MM.1S (cell line): ENCODE data around the gene UBAC2.

ENCODE experiments used
- DNase-seq: peaks from one replicate; pipeline ENCODE4 v3.0.0-alpha.2; 2015
- H2AFZ ChIP-seq: fragments of 300-600 bp; sonication (generic); 2 replicates; pipeline ENCODE4 v1.6.0; 2016; ENCODE audit warnings: antibody characterized with exemption, low read length
- H3F3A ChIP-seq: fragments of 300-600 bp; sonication (generic); 2 replicates; pipeline ENCODE4 v1.6.1; 2016; ENCODE audit warnings: mild to moderate bottlenecking, antibody characterized with exemption, low read length, moderate library complexity, mixed read lengths; ENCODE audit not compliant: insufficient read depth
- H3K27ac ChIP-seq: fragments of 300-600 bp; sonication (generic); 2 replicates; pipeline ENCODE4 v1.5.1; 2016; ENCODE audit warnings: mild to moderate bottlenecking, low read length
- H3K27me3 ChIP-seq: fragments of 300-600 bp; sonication (generic); replicated peaks from 2 replicates; pipeline ENCODE4 v1.6.0; 2016; ENCODE audit warnings: low read length; ENCODE audit not compliant: insufficient read depth
- H3K36me3 ChIP-seq: fragments of 300-600 bp; sonication (generic); replicated peaks from 2 replicates; pipeline ENCODE4 v1.6.1; 2016; ENCODE audit warnings: mild to moderate bottlenecking, low read length, mixed read lengths; ENCODE audit not compliant: insufficient read depth
- H3K4me1 ChIP-seq: fragments of 300-600 bp; sonication (generic); 2 replicates; pipeline ENCODE4 v1.6.1; 2016; ENCODE audit warnings: low read length, mixed read lengths
- H3K4me2 ChIP-seq: fragments of 300-600 bp; sonication (generic); 2 replicates; pipeline ENCODE4 v1.6.0; 2016; ENCODE audit warnings: low read depth, low read length
- H3K4me3 ChIP-seq: fragments of 300-600 bp; sonication (generic); 2 replicates; pipeline ENCODE4 v1.5.1; 2016; ENCODE audit warnings: low read length, mixed read lengths
- H3K79me2 ChIP-seq: fragments of 300-600 bp; sonication (generic); 2 replicates; pipeline ENCODE4 v1.6.1; 2016; ENCODE audit warnings: mixed run types, low read length, mixed read lengths
- H3K9ac ChIP-seq: fragments of 300-600 bp; sonication (generic); 2 replicates; pipeline ENCODE4 v1.6.1; 2016; ENCODE audit warnings: low read length, mixed read lengths
- H3K9me2 ChIP-seq: fragments of 300-600 bp; sonication (generic); replicated peaks from 2 replicates; pipeline ENCODE4 v1.6.1; 2016; ENCODE audit warnings: mild to moderate bottlenecking, low read length, mixed read lengths; ENCODE audit not compliant: insufficient read depth
- H3K9me3 ChIP-seq: fragments of 300-600 bp; sonication (generic); replicated peaks from 2 replicates; pipeline ENCODE4 v1.6.1; 2016; ENCODE audit warnings: mild to moderate bottlenecking, low read length, mixed read lengths; ENCODE audit not compliant: insufficient read depth
- H4K20me1 ChIP-seq: fragments of 300-600 bp; sonication (generic); 2 replicates; pipeline ENCODE4 v1.6.1; 2016; ENCODE audit warnings: mild to moderate bottlenecking, low read length, moderate library complexity, mixed read lengths; ENCODE audit not compliant: insufficient read depth
- EZH2 ChIP-seq: fragments of 300-600 bp; sonication (generic); optimal IDR thresholded peaks from 2 replicates; pipeline ENCODE3; 2017; ENCODE audit warnings: low read depth, mild to moderate bottlenecking, antibody characterized with exemption, low read length, mixed read lengths
- EZH2phosphoT487 ChIP-seq: fragments of 300-600 bp; sonication (generic); IDR thresholded peaks from 2 replicates; pipeline ENCODE4 v1.6.1; 2018; ENCODE audit warnings: antibody characterized with exemption, low read length
- TF ChIP-seq, protein P1 (sequence below): fragments of 300-600 bp; sonication (generic); IDR thresholded peaks from 2 replicates; pipeline ENCODE4 v1.5.1; 2016; ENCODE audit warnings: antibody characterized with exemption, low read length, mixed read lengths

Gene UBAC2

GRCh38 chr13:99217461-99218110, 16.9 kb downstream of the UBAC2 start:
- Histone ChIP-seq H3K4me1 (no peaks in the 10 kb centered on the region), H3K4me2 (no peak overlapping the region), H3K9me3 (no peaks in the 10 kb centered on the region), H4K20me1 (no peaks in the 10 kb centered on the region), H3K27ac (no peak overlapping the region), H3K4me3 (no peak overlapping the region), H3K36me3 (no peaks in the 10 kb centered on the region), H3F3A (no peaks in the 10 kb centered on the region), H3K9ac (no peak overlapping the region), H3K9me2 (no peaks in the 10 kb centered on the region), H3K79me2 (peaks cover 43% of the 10 kb centered on the region; the same call in 1 of the 2 replicates), H3K27me3 (no peaks in the 10 kb centered on the region), H2AFZ (no peak overlapping the region)
- TF ChIP-seq EZH2 (no peak), EZH2phosphoT487 (no peak)
- TF ChIP-seq, protein P1, sequence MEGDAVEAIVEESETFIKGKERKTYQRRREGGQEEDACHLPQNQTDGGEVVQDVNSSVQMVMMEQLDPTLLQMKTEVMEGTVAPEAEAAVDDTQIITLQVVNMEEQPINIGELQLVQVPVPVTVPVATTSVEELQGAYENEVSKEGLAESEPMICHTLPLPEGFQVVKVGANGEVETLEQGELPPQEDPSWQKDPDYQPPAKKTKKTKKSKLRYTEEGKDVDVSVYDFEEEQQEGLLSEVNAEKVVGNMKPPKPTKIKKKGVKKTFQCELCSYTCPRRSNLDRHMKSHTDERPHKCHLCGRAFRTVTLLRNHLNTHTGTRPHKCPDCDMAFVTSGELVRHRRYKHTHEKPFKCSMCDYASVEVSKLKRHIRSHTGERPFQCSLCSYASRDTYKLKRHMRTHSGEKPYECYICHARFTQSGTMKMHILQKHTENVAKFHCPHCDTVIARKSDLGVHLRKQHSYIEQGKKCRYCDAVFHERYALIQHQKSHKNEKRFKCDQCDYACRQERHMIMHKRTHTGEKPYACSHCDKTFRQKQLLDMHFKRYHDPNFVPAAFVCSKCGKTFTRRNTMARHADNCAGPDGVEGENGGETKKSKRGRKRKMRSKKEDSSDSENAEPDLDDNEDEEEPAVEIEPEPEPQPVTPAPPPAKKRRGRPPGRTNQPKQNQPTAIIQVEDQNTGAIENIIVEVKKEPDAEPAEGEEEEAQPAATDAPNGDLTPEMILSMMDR: no peak
- no peak for DNase-seq

DNA sequence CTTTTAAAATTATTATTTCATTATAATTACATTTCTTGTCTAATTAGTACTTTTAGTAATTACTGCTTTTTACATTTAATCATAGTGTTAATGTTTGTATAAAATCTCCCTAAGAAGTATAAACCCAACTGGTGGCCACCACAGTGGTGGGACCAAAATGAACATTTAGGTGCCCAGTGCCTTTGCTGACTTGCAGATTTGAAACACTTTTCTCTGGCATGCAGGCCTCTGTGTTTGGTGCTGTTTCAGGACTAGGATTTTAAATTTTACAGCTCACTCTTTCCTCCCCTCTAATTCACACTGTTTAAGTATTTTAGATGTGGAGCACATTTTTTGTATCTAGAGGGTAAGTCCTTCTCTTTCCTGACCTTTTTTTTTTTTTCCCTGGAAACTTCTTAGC, 17.5 kb downstream of the UBAC2 start:
- no peaks in the 10 kb centered on the region for H4K20me1 ChIP-seq
- no peak overlapping the region for H3K9ac ChIP-seq
- H3K9me3 ChIP-seq: no peaks in the 10 kb centered on the region
- H3K4me2 ChIP-seq: no peak overlapping the region
- no peak for TF ChIP-seq EZH2phosphoT487
- TF ChIP-seq, protein P1: no peak
- TF ChIP-seq EZH2: no peak
- H3K4me1 ChIP-seq: no peaks in the 10 kb centered on the region
- no peaks in the 10 kb centered on the region for H3K27me3 ChIP-seq
- H3K79me2 ChIP-seq: peaks cover 43% of the 10 kb centered on the region; the same call in 1 of the 2 replicates
- H3K4me3 ChIP-seq: no peak overlapping the region
- no peak overlapping the region for H3K27ac ChIP-seq
- no peak overlapping the region for H2AFZ ChIP-seq
- no peak for DNase-seq
- no peaks in the 10 kb centered on the region for H3K36me3 ChIP-seq
- no peaks in the 10 kb centered on the region for H3K9me2 ChIP-seq
- H3F3A ChIP-seq: no peaks in the 10 kb centered on the region

GRCh38 chr13:99218545-99218944, 17.9 kb downstream of the UBAC2 start:
- Histone ChIP-seq H3K27ac (no peak overlapping the region), H3K4me2 (no peak overlapping the region), H3K79me2 (peaks cover 43% of the 10 kb centered on the region; the same call in 1 of the 2 replicates), H3K4me3 (no peak overlapping the region), H2AFZ (no peak overlapping the region), H3K4me1 (no peaks in the 10 kb centered on the region), H3K9me2 (no peaks in the 10 kb centered on the region), H3K9ac (no peak overlapping the region), H4K20me1 (no peaks in the 10 kb centered on the region), H3K36me3 (no peaks in the 10 kb centered on the region), H3K9me3 (no peaks in the 10 kb centered on the region), H3K27me3 (no peaks in the 10 kb centered on the region), H3F3A (no peaks in the 10 kb centered on the region)
- no peak for TF ChIP-seq EZH2phosphoT487
- TF ChIP-seq, protein P1: no peak
- no peak for TF ChIP-seq EZH2
- DNase-seq: no peak
